Bone marrow (tissue), 2 donors: ENCODE results near the gene KL.

Experiments used
- DNase-seq, 2 donors: peaks; one replicate each; lab custom pipeline; 2025; lab: John Stamatoyannopoulos, UW

Gene KL

GRCh38 chr13:33081666-33082065 is 65.4 kb downstream of the KL start:
- DNase-seq, result no peak

- no peak for DNase-seq
Observed at GRCh38 chr13:33083054-33083453, 66.8 kb downstream of the KL start.

- DNase-seq, result no peak
Observed at GRCh38 chr13:33087091-33087490, 70.9 kb downstream of the KL start.

- DNase-seq, result no peak
Observed at GRCh38 chr13:33087790-33088189, 71.6 kb downstream of the KL start.

GRCh38 chr13:33089311-33089710 is 73.1 kb downstream of the KL start:
- no peak for DNase-seq

GRCh38 chr13:33090755-33091414 is 74.7 kb downstream of the KL start:
- no peak for DNase-seq

GRCh38 chr13:33091415-33091774 is 75.2 kb downstream of the KL start:
- DNase-seq, result no peak

- no peak for DNase-seq
Observed at GRCh38 chr13:33092073-33092987, 76.1 kb downstream of the KL start.

- DNase-seq, result no peak
Observed at GRCh38 chr13:33096886-33097605, 80.8 kb downstream of the KL start.

GRCh38 chr13:33099860-33100259 is 83.6 kb downstream of the KL start:
- no peak for DNase-seq

- no peak for DNase-seq
Observed at GRCh38 chr13:33100886-33101285, 84.7 kb downstream of the KL start.

GRCh38 chr13:33101835-33102234 is 85.6 kb downstream of the KL start:
- no peak for DNase-seq

- DNase-seq, result no peak
Observed at GRCh38 chr13:33103457-33103856, 87.2 kb downstream of the KL start.

GRCh38 chr13:33105387-33106005 is 89.3 kb downstream of the KL start:
- DNase-seq, result no peak

- DNase-seq, result no peak
Observed at GRCh38 chr13:33106656-33107360, 90.6 kb downstream of the KL start.

- DNase-seq, result no peak
Observed at GRCh38 chr13:33107361-33107760, 91.1 kb downstream of the KL start.

- DNase-seq, result no peak
Observed at GRCh38 chr13:33108620-33109019, 92.4 kb downstream of the KL start.

- DNase-seq, result no peak
Observed at GRCh38 chr13:33109271-33109697, 93.1 kb downstream of the KL start.

GRCh38 chr13:33109801-33110200 is 93.6 kb downstream of the KL start:
- DNase-seq, result no peak

- DNase-seq, result no peak
Observed at GRCh38 chr13:33110386-33110712, 94.1 kb downstream of the KL start.

- no peak for DNase-seq
Observed at GRCh38 chr13:33110713-33111413, 94.6 kb downstream of the KL start.
